Neuronal stem cell (in vitro differentiated cells): ENCODE measurements around the gene TMEM192.
A peak's percentile ranks its signal among the peaks of the same experiment; 100 is the strongest.
"Not testable (repeated sequence)": the region's sequence is repeated elsewhere in the genome, so short reads cannot be mapped to it uniquely, and the experiment has no call there.

Source experiments
- DNase-seq: peaks from one replicate; pipeline ENCODE4 v3.0.0-alpha.2; 2013; ENCODE audit warnings: low spot score
- H2AFZ ChIP-seq: one replicate; pipeline ENCODE4 v1.6.1; 2013; ENCODE audit warnings: mild to moderate bottlenecking, low read length, inconsistent platforms
- H2AK5ac ChIP-seq: 2 replicates; pipeline ENCODE4 v1.6.1; 2013; ENCODE audit warnings: low read depth, mild to moderate bottlenecking, inconsistent platforms, low read length, moderate library complexity, mixed read lengths
- H2BK120ac ChIP-seq: 2 replicates; pipeline ENCODE4 v1.6.1; 2013; ENCODE audit warnings: low read depth, mild to moderate bottlenecking, inconsistent platforms, low read length, moderate library complexity, mixed read lengths
- H2BK12ac ChIP-seq: one replicate; pipeline ENCODE4 v1.6.1; 2013; ENCODE audit warnings: low read length, inconsistent platforms
- H2BK15ac ChIP-seq: 2 replicates; pipeline ENCODE4 v1.6.1; 2013; ENCODE audit warnings: mild to moderate bottlenecking, low read length, inconsistent platforms, mixed read lengths
- H2BK5ac ChIP-seq: one replicate; pipeline ENCODE4 v1.6.1; 2013; ENCODE audit warnings: inconsistent platforms, mild to moderate bottlenecking, low read length, moderate library complexity
- H3K14ac ChIP-seq: one replicate; pipeline ENCODE4 v1.6.1; 2013; ENCODE audit warnings: low read length, inconsistent platforms
- H3K18ac ChIP-seq: 2 replicates; pipeline ENCODE4 v1.6.1; 2013; ENCODE audit warnings: low read length, inconsistent platforms
- H3K23ac ChIP-seq: 2 replicates; pipeline ENCODE4 v1.6.1; 2013; ENCODE audit warnings: low read depth, mild to moderate bottlenecking, mixed read lengths, low read length, inconsistent platforms; ENCODE audit not compliant: poor library complexity
- H3K27ac ChIP-seq: replicated peaks from 3 replicates; pipeline ENCODE4 v1.5.1; 2013; ENCODE audit warnings: low read length, inconsistent platforms
- H3K27me3 ChIP-seq, 3 experiments: 2 replicates each; pipeline ENCODE4 v1.6.1; 2013; ENCODE audit warnings: low read length in 3 of 3, mild to moderate bottlenecking in 2 of 3, inconsistent platforms in 1 of 3, low read depth in 1 of 3, mixed read lengths in 1 of 3, moderate library complexity in 1 of 3; ENCODE audit not compliant: control insufficient read depth in 3 of 3, insufficient read depth in 3 of 3
- H3K36me3 ChIP-seq, 2 donors: replicated peaks in 1 of 2; 2 replicates each; pipeline ENCODE4 v1.6.1; 2013; ENCODE audit warnings: low read length in 2 of 2; ENCODE audit not compliant: control insufficient read depth in 2 of 2, insufficient read depth in 2 of 2
- H3K4ac ChIP-seq: 2 replicates; pipeline ENCODE4 v1.6.1; 2013; ENCODE audit warnings: inconsistent platforms, mild to moderate bottlenecking, low read length, moderate library complexity
- H3K4me1 ChIP-seq, 2 donors: 1 replicate in 1 of 2; 2 replicates in 1 of 2; pipeline ENCODE4 v1.6.1; 2013; ENCODE audit warnings: low read length in 2 of 2, low read depth in 1 of 2; ENCODE audit not compliant: control insufficient read depth in 2 of 2, insufficient read depth in 1 of 2
- H3K4me2 ChIP-seq: one replicate; pipeline ENCODE4 v1.6.1; 2013; ENCODE audit warnings: mild to moderate bottlenecking, low read length, inconsistent platforms; ENCODE audit not compliant: insufficient read depth, poor library complexity, severe bottlenecking
- H3K4me3 ChIP-seq, 2 donors: 2 replicates each; pipeline ENCODE4 v1.5.1; 2013; ENCODE audit warnings: low read length in 2 of 2, mild to moderate bottlenecking in 2 of 2, inconsistent platforms in 1 of 2, moderate library complexity in 1 of 2
- H3K79me1 ChIP-seq: one replicate; pipeline ENCODE4 v1.6.1; 2013; ENCODE audit warnings: low read depth, mild to moderate bottlenecking, inconsistent platforms, low read length, moderate library complexity
- H3K9ac ChIP-seq: one replicate; pipeline ENCODE4 v1.6.1; 2013; ENCODE audit warnings: mild to moderate bottlenecking, low read depth, low read length, inconsistent platforms; ENCODE audit not compliant: poor library complexity
- H3K9me3 ChIP-seq, 2 donors: replicated peaks in 1 of 2; 2 replicates each; pipeline versions ENCODE3 to v1.6.1; 2013; ENCODE audit warnings: low read length in 2 of 2, mild to moderate bottlenecking in 2 of 2, inconsistent platforms in 1 of 2, low read depth in 1 of 2, mixed read lengths in 1 of 2, moderate library complexity in 1 of 2; ENCODE audit not compliant: control insufficient read depth in 2 of 2, insufficient read depth in 1 of 2
- H4K8ac ChIP-seq: one replicate; pipeline ENCODE4 v1.6.1; 2013; ENCODE audit warnings: low read depth, mild to moderate bottlenecking, inconsistent platforms, low read length, moderate library complexity
- H4K91ac ChIP-seq: one replicate; pipeline ENCODE4 v1.6.1; 2013; ENCODE audit warnings: low read length, low read depth, mild to moderate bottlenecking, inconsistent platforms; ENCODE audit not compliant: poor library complexity
- WGBS, 2 donors: extraction: QIAGEN DNeasy Blood & Tissue Kit; methylation state at CpG; one replicate each; pipeline ENCODE4 v1.1.7; 2013; ENCODE audit warnings: missing lambda C conversion rate in 2 of 2, mixed read lengths in 1 of 2; ENCODE audit not compliant: insufficient read length in 2 of 2, insufficient replicate concordance in 1 of 2; ENCODE audit errors: extremely low coverage in 2 of 2; 5-methylcytosine and 5-hydroxymethylcytosine counted together

TMEM192 gene

GRCh38 chr4:165096776-165097175 lies 15.9 kb downstream of the TMEM192 start:
- H3K4ac ChIP-seq: no peak overlapping the region
- no peak overlapping the region for H3K23ac ChIP-seq
- H3K79me1 ChIP-seq: no peaks in the 10 kb centered on the region
- H3K4me2 ChIP-seq: no peak overlapping the region
- H2BK15ac ChIP-seq: no peak overlapping the region
- DNase-seq: peak; percentile 11
- H2BK5ac ChIP-seq: no peak overlapping the region
- H2BK12ac ChIP-seq: no peak overlapping the region
- H3K9ac ChIP-seq: no peak overlapping the region
- H2BK120ac ChIP-seq: no peak overlapping the region
- peaks cover 8 to 32% of the 10 kb centered on the region in 2 donors for H3K36me3 ChIP-seq
- WGBS, 2 donors: no CpG with 5 or more reads among the region's 2 CpGs
- no peak overlapping the region for H2AFZ ChIP-seq
- no peak overlapping the region for H3K14ac ChIP-seq
- H4K91ac ChIP-seq: no peak overlapping the region
- no peak overlapping the region for H2AK5ac ChIP-seq
- no peak overlapping the region for H4K8ac ChIP-seq
- H3K27ac ChIP-seq: no peak overlapping the region
- no peaks in the 10 kb centered on the region for H3K9me3 ChIP-seq
- no peaks in the 10 kb centered on the region for H3K27me3 ChIP-seq
- no peak overlapping the region for H3K18ac ChIP-seq
- H3K4me3 ChIP-seq: no peak overlapping the region
- H3K4me1 ChIP-seq: no peaks in the 10 kb centered on the region

DNA sequence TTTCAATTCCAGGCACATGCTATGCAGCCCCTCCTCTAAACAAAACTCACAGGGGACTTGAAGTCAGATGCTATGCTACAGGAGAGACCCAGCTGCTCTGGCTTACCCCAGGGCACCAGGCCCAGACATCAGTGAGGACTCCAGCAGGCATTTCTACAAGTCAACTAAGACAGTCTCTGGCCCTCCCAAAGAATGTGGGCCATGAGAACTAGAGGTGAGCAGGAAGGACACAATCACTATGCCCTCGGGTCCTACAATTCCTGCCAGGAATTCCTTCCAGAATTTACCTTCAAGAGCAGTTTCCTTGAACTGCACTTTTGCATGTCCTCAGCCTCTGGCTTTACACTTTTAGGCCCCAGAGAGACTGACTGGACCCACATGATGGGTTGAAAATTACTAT lies 17.4 kb downstream of the TMEM192 start:
- no peak overlapping the region for H3K23ac ChIP-seq
- H3K4me3 ChIP-seq: no peak overlapping the region
- no peaks in the 10 kb centered on the region for H3K27me3 ChIP-seq
- H3K4me2 ChIP-seq: no peak overlapping the region
- no peak overlapping the region for H4K91ac ChIP-seq
- H2BK15ac ChIP-seq: no peak overlapping the region
- no peaks in the 10 kb centered on the region for H3K9me3 ChIP-seq
- H2BK120ac ChIP-seq: no peak overlapping the region
- no peak overlapping the region for H2AK5ac ChIP-seq
- H2AFZ ChIP-seq: no peak overlapping the region
- H3K4me1 ChIP-seq: no peaks in the 10 kb centered on the region
- no peak overlapping the region for H3K14ac ChIP-seq
- no peak overlapping the region for H3K27ac ChIP-seq
- no peak overlapping the region for H2BK5ac ChIP-seq
- no peak for DNase-seq
- H4K8ac ChIP-seq: no peak overlapping the region
- peaks cover 2 to 22% of the 10 kb centered on the region in 2 donors for H3K36me3 ChIP-seq
- no peak overlapping the region for H3K9ac ChIP-seq
- no CpG with 5 or more reads among the region's 1 CpG for WGBS, 2 donors
- no peak overlapping the region for H3K18ac ChIP-seq
- H3K4ac ChIP-seq: no peak overlapping the region
- no peak overlapping the region for H2BK12ac ChIP-seq
- H3K79me1 ChIP-seq: peaks cover 1% of the 10 kb centered on the region

DNA sequence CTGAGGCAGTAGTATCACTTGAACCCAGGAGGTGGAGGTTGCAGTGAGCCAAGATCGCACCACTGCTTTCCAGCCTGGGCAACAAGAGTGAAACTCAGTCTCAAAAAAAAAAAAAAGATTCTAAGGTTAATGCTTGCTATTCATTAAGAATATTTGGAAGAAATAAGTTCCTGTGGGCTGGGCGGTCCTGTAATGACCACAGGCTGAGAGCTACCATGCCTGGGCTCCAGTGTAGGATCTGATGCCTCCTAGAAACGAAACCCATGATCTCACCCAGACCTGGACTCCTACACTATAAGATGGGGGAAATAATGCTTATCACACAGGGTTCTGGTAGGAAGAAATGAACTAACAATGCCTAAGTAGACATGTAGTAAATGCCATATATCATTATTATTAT lies 17.8 kb downstream of the TMEM192 start:
- Histone ChIP-seq H3K4me2 (no peak overlapping the region), H3K4ac (no peak overlapping the region), H2BK12ac (no peak overlapping the region), H3K9ac (no peak overlapping the region), H2AK5ac (no peak overlapping the region), H3K18ac (no peak overlapping the region), H3K4me3 (no peak overlapping the region), H2BK15ac (no peak overlapping the region), H3K27ac (no peak overlapping the region), H3K27me3 (no peaks in the 10 kb centered on the region), H3K36me3 (peaks cover 2 to 20% of the 10 kb centered on the region in 2 donors), H4K8ac (no peak overlapping the region), H2BK5ac (no peak overlapping the region), H2AFZ (no peak overlapping the region), H3K79me1 (peaks cover 1% of the 10 kb centered on the region), H2BK120ac (no peak overlapping the region), H4K91ac (no peak overlapping the region), H3K4me1 (no peaks in the 10 kb centered on the region), H3K14ac (no peak overlapping the region), H3K9me3 (no peaks in the 10 kb centered on the region), H3K23ac (no peak overlapping the region)
- no CpG with 5 or more reads among the region's 3 CpGs for WGBS, 2 donors
- DNase-seq: no peak

DNA sequence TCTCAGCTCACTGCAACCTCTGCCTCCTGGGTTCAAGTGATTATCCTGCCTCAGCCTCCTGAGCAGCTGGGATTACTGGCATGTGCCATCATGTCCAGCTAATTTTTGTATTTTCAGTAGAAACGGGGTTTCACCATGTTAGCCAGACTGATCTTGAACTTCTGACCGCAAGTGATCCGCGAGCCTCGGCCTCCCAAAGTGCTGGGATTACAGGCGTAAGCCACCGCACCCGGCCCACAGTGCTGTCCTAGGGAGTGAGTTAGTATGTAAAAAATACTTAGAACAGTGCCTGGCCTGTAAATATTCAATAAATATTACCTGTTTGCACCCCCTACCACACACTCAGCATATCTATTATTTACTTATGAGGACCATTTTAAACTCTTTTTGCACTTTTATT lies 20.5 kb downstream of the TMEM192 start:
- H3K4me3 ChIP-seq, H2BK120ac ChIP-seq, H3K4me1 ChIP-seq, H3K27me3 ChIP-seq, H3K9ac ChIP-seq, H2BK5ac ChIP-seq, H3K14ac ChIP-seq, H2AFZ ChIP-seq, H3K23ac ChIP-seq, H2AK5ac ChIP-seq, H3K4ac ChIP-seq, H3K9me3 ChIP-seq, H3K4me2 ChIP-seq, DNase-seq, H2BK12ac ChIP-seq, H4K91ac ChIP-seq, H3K79me1 ChIP-seq, H4K8ac ChIP-seq, H3K18ac ChIP-seq, H2BK15ac ChIP-seq, H3K27ac ChIP-seq: not testable (repeated sequence)
- no CpG with 5 or more reads among the region's 8 CpGs for WGBS, 2 donors
- peaks cover 3 to 21% of the 10 kb centered on the region in 2 donors for H3K36me3 ChIP-seq
